NCI-H146 treated with DMSO at 0.1 percent for 48 hours (cell line): ENCODE results near the gene RHCG.
"Not testable (repeated sequence)": the region's sequence is repeated elsewhere in the genome, so short reads cannot be mapped to it uniquely, and the experiment has no call there.

Experiments
- DNase-seq: peaks from one replicate; lab custom pipeline; 2025; ENCODE audit not compliant: unreplicated experiment; lab: John Stamatoyannopoulos, UW

RHCG gene

GRCh38 chr15:89479173-89479572 lies 17.2 kb downstream of the RHCG start:
- no peak for DNase-seq

- no peak for DNase-seq
These were observed 18.8 kb downstream of the RHCG start for GRCh38 chr15:89477411-89478242.

DNA sequence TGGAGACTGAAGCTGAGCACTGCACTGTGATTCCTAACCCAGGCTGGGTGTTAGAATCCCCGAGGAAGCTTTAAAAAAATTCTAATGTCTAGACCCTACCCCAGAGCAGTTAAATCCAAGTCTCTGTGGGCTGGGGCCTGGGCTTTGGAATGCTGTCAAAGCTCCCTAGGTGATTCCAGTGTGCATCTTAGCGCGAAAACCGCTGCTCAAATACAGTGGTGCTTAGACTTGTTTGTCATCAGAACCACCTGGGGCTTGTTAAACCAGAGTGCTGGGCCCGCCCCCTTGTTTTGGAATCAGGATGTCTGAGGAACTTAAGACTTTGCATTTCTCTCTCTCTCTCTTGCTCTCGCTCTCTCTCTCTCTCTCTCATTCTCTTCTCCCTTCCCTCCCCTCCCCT lies 20.7 kb downstream of the RHCG start:
- no peak for DNase-seq

- DNase-seq = no peak
These were observed 23.6 kb downstream of the RHCG start for GRCh38 chr15:89472785-89473256.

DNA sequence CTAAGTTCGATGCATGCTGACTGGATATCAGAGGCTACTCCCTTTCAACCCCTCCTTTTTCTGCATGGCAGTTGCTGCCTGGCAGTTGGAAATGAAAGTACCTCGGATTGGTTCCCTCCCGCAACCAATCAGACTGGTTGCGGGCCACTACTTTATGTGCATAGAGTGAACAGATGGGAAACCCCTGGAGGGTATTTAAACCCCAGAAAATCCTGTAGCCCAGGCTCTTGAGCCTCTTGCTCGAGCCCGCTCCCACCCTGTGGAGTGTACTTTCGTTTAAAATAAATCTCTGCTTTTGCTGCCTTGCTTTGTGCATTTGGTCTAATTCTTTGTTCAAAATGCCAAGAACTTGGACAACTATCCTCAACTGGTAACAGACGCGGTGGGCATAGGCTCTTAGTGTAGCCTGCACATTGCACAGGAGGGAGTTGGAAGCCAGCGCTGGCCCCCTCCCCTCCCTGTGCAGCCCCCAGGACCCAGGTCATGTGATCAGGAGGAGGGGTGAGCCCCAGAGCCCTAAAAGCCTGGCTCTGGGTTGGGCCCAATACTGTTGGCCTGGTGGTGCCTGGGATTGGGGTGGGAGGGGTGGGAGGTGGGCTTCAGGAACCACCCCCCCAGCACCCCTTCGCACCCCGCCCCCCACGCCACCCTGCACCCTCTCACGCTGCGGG lies 26.8 kb downstream of the RHCG start:
- no peak for DNase-seq

DNA sequence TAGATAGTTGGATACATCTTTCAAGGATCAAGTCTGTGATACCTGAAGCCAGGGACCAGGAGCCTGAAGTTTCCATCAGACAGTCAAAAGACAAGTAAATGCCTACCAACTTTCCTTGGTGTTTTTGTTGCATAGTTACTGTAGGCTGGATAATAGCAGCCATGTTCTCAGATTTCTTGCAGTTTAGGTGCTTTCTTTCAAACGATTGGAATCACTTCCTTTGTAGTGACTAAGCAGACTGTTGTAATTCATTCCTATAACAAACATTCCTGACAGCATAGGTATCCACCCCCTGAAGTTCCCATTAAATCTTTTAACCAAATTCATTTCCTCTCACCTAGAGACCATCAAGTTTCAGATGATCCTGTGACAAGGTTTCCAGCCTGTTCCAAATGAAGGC lies 27.6 kb downstream of the RHCG start:
- not testable (repeated sequence) for DNase-seq

- no peak for DNase-seq
These were observed 33.3 kb downstream of the RHCG start for GRCh38 chr15:89463113-89463512.

GRCh38 chr15:89462198-89462912 lies 34.0 kb downstream of the RHCG start:
- peak; percentile 1 for DNase-seq

DNA sequence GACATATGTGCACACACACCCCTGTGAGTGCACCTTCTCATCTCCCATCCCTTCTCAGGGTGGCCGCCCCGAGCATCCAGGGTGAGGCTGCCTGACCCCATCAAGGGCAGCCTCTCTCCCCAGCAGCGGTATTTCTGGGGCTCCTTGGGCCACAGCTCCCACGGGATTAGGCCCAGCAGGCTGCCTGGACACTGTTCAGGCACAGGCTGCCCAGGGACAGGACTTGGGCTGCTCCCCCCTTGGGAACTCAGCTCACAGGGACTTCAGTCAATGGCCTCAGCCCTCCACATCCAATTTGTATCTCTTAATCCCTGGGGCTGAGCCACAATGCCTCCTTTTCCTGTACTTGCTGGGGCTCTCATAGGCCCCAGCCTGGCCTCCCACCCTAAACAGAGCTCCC lies 35.0 kb downstream of the RHCG start:
- no peak for DNase-seq

- DNase-seq = no peak
These were observed 36.3 kb downstream of the RHCG start for GRCh38 chr15:89460048-89460447.

- DNase-seq = no peak
These were observed 36.9 kb downstream of the RHCG start for GRCh38 chr15:89459271-89460038.

DNA sequence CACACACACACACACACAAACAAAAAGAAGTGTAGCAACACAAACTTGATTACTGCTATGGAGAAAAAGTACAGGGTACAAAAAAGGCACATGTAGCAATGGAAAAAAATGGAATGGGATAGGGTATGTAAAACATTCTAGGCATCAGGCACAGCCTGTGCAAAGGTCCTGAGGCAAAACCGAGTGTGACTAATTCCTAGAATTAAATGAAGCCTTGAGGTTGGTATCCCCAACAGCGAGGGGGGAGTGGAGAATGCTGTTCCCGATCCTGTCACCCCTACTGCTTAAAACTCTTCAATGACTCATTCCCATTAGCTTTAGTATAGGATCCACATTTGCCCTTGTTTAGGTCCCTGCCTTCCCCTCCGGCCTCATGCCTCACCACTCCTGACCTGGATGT lies 37.9 kb downstream of the RHCG start:
- DNase-seq = no peak

- no peak for DNase-seq
These were observed 39.3 kb downstream of the RHCG start for GRCh38 chr15:89457086-89457485.

DNA sequence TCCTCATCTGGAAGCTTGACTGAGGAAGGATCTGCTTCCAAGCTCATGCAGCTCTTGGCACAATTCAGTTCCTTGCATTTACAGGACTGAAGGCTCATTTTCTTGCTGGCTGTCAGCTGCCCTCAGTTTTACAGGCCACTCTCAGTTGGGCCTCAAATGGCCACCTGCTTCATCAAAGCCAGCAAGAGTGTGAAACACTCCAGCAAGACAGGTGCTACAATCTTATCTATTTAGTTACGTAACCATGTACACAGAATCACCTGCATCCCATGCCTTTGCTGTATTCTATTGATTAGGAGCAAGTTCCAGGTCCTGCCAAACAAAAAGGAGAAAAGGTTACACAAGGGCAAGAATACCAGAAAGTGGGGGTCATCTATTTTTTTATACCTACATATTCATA lies 40.8 kb downstream of the RHCG start:
- DNase-seq = peak; percentile 68

- DNase-seq = no peak
These were observed 44.0 kb downstream of the RHCG start for GRCh38 chr15:89452330-89452836.

DNA sequence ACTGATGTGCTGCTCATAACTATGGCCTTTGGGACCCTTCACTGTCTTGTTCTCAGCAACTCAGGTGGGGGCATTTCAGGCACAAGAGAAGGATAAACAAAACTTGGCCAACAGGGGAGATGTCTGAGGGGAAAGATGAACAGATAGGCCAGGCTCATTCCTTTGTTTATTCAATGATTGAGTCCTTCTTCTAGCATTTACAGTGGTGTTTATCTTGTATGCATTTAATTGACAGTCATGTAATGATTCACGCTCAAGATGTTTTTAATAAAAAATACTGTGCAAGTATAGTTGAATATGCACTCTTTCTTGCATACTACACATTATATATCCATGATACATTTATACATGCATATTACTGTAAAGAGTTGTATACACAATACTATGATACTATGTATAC lies 44.5 kb downstream of the RHCG start:
- DNase-seq = no peak

DNA sequence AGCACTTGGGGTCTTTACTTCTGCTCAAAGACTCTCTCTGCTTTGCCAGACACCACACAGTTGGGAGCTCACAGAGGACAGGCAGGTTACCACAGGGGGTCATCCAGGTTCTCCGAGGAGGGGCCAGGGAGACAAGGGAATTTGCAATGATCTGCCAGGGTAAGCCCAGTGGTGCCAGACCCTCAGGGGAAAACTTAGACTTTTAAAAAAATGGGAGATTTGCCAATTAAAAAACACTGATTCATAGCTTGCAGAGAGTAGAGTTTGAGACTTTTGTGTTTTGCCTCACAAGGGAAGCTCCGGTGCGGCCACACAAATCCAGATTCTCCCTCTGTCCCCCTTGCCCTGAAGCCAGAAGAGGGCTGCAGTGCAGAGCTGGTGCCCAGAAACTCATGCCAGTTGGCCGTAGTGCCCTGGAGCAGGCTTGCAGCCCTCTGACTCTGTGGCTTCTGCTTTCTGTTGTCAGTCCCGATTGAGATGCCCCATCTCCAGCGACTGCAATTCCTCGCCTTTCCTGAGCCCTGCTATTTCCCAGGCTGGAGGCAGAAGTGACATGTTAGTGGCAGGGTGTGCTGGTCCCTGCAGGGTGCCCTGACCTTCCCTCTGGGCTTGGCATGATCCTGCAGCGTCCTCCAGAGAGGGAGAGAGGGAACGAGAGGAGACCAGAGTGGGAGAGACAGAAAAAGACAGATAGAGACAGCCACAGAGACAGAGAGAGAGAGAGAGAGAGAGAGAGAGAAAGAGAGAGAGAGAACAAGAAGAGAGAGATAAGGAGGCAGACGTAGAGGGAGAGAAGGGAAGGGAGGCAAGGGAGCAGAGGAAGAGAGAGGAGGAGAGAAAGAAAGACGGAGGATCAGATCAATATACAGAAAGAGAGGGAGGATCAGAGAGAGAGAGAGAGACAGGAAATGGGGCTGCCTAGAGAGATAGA lies 46.0 kb downstream of the RHCG start:
- DNase-seq = no peak

DNA sequence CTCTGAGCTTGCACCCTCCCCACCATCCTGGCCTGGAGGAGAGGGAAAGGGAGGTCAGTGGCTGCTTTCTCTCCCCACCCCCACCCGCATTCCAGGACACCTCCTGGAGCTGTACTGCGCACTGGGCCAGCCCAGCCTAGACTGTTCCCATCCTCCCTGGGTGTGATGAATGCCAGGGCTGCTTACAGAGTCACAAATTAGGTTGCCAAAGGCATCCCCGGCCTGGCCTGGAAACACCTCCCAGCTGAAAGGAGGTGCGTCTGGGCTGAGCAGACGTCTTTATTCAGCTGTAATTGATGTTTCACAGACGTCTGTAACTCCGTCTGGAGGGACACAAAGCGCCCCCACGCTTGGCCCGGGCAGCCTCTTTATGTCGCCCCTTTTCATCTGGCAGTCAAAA lies 47.6 kb downstream of the RHCG start:
- DNase-seq = no peak

DNA sequence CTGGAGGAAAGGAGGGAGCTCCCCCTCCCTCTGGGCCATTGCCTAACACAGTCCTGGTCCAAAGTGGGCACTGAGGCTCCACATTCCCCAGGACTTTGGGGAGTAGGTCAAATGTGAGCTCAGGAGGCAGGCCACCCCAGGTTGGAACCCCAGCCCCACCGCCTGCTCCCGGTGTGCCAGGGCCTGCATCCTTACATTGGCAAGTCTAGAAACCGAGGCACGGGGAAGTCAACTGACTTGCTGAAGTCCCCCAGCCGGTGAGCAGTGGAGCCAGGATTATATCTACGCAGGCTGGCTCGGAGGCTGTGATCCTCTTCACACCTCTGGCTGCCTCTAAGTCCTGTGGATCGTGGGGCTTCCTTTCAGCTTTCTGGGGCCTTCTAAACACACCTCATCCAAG lies 48.7 kb downstream of the RHCG start:
- no peak for DNase-seq
